Effector memory CD4-positive, alpha-beta T cell (primary cell): ENCODE measurements around the gene MMEL1.
"Not testable (repeated sequence)": the region's sequence is repeated elsewhere in the genome, so short reads cannot be mapped to it uniquely, and the experiment has no call there.

Experiments used
- DNase-seq, 3 donors: peaks; one replicate each; pipeline ENCODE4 v3.0.0-alpha.2; 2020
- H3K27ac ChIP-seq: 2 replicates; pipeline ENCODE4 v1.7.0; 2013; ENCODE audit warnings: mild to moderate bottlenecking, low read length, moderate library complexity; ENCODE audit not compliant: insufficient read depth, poor library complexity, severe bottlenecking
- H3K27me3 ChIP-seq: replicated peaks from 2 replicates; pipeline ENCODE4 v1.7.0; 2013; ENCODE audit warnings: mild to moderate bottlenecking, low read length; ENCODE audit not compliant: insufficient read depth, control insufficient read depth, poor library complexity, severe bottlenecking
- H3K36me3 ChIP-seq: 2 replicates; pipeline ENCODE4 v1.7.0; 2013; ENCODE audit warnings: mild to moderate bottlenecking, low read length, moderate library complexity; ENCODE audit not compliant: control insufficient read depth, insufficient read depth
- H3K4me1 ChIP-seq: 2 replicates; pipeline ENCODE4 v1.7.0; 2013; ENCODE audit warnings: low read length, mild to moderate bottlenecking; ENCODE audit not compliant: control insufficient read depth, insufficient read depth, poor library complexity, severe bottlenecking
- H3K4me3 ChIP-seq: 2 replicates; pipeline ENCODE4 v1.7.0; 2013; ENCODE audit warnings: low read length, low read depth, mild to moderate bottlenecking; ENCODE audit not compliant: insufficient read depth, poor library complexity, severe bottlenecking
- H3K9me3 ChIP-seq: 2 replicates; pipeline ENCODE4 v1.7.0; 2013; ENCODE audit warnings: mild to moderate bottlenecking, low read length, moderate library complexity; ENCODE audit not compliant: control insufficient read depth

Gene MMEL1

DNA sequence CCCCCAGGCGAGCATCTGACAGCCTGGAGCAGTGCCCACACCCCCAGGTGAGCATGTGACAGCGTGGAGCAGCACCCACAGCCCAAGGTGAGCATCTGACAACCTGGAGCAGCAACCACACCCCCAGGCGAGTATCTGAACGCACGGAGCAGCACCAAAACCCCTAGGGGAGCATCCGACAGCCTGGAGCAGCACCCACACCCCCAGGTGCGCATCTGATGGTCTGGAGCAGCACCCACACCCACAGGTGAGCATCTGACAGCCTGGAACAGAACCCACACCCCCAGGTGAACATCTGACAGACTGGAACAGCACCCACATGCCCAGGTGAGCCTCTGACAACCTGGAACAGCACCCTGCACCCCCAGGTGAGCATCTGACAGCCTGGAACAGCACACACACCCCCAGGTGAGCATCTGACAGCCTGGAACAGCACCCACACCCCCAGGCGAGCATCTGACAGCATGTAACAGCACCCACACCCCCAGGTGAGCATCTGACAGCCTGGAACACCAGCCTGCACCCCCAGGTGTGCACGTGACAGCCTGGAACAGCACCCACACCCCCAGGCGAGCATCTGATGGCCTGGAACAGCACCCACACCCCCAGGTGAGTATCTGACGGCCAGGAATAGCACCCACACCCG lies 20.2 kb upstream of the MMEL1 start:
- not testable (repeated sequence) for H3K4me1 ChIP-seq, H3K36me3 ChIP-seq, H3K27ac ChIP-seq, H3K9me3 ChIP-seq, H3K4me3 ChIP-seq
- H3K27me3 ChIP-seq, result peaks cover 31% of the 10 kb centered on the region
- DNase-seq, result peak in 1 of 3 donors; percentile 21

- not testable (repeated sequence) for H3K27ac ChIP-seq, H3K4me3 ChIP-seq, H3K36me3 ChIP-seq, H3K4me1 ChIP-seq, H3K9me3 ChIP-seq, DNase-seq
- H3K27me3 ChIP-seq, result peaks cover 31% of the 10 kb centered on the region
Measured at GRCh38 chr1:2652152-2652925, 19.5 kb upstream of the MMEL1 start.

- Histone ChIP-seq H3K27me3 (peaks cover 31% of the 10 kb centered on the region), H3K9me3 (peaks cover 8% of the 10 kb centered on the region), H3K27ac (no peak overlapping the region), H3K4me3 (no peak overlapping the region), H3K36me3 (no peaks in the 10 kb centered on the region), H3K4me1 (no peaks in the 10 kb centered on the region)
- no peak for DNase-seq
Measured at GRCh38 chr1:2650967-2651645, 18.3 kb upstream of the MMEL1 start.

DNA sequence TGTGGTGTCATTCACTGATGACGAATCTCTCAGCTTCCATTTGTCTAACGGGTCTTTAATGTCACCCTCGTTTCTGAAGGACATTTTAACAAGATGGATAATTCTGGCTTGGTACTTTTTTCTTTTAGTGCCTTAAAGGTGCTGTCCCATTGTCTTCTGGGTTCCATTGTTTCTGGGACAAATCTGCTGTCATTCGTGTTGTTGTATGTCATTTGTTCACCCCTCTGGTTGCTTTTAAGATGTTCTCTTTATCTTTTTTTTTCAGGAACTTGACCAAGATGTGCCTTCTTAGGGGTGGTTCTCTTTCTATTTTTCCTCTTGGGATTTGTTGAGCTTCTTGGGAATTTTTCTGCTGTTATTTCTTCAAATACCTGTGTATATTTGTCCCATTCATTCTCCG lies 14.0 kb upstream of the MMEL1 start:
- H3K4me3 ChIP-seq, result no peak overlapping the region
- DNase-seq, result no peak

DNA sequence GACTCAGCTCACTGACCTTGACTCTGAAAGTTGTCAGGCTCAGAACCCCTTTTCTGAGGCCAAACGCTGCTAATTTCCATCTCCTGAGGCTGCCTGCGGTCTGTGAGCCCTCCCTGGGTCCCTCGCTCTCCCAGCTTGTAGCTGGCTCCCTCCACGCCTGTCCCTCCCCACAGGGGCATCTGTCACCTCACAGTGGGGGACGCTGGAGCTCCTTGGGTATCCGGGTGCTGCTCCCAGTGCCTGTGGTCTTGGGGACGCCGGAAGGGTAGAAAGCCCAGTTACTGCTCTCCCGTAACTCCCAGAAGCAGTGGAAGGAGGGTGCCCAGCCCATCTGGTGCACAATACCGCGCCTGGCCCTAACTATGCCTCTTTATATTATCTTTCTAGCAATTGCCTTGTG lies 13.0 kb upstream of the MMEL1 start:
- H3K27ac ChIP-seq, result no peak overlapping the region
- no peak for DNase-seq
- H3K4me3 ChIP-seq, result no peak overlapping the region
- peaks cover 8% of the 10 kb centered on the region for H3K9me3 ChIP-seq
- H3K27me3 ChIP-seq, result peaks cover under 1% of the 10 kb centered on the region
- no peaks in the 10 kb centered on the region for H3K36me3 ChIP-seq
- H3K4me1 ChIP-seq, result peaks cover 24% of the 10 kb centered on the region

More for the DNA sequence above, 14.0 kb upstream of the MMEL1 start:
- no peaks in the 10 kb centered on the region for H3K36me3 ChIP-seq
- peaks cover 8% of the 10 kb centered on the region for H3K9me3 ChIP-seq
- H3K27ac ChIP-seq, result no peak overlapping the region
- peaks cover 17% of the 10 kb centered on the region for H3K4me1 ChIP-seq
- peaks cover 4% of the 10 kb centered on the region for H3K27me3 ChIP-seq

GRCh38 chr1:2645143-2645542 lies 12.3 kb upstream of the MMEL1 start:
- H3K4me1 ChIP-seq, result peaks cover 24% of the 10 kb centered on the region
- DNase-seq, result no peak
- no peaks in the 10 kb centered on the region for H3K27me3 ChIP-seq
- no peak overlapping the region for H3K4me3 ChIP-seq
- no peaks in the 10 kb centered on the region for H3K36me3 ChIP-seq
- no peak overlapping the region for H3K27ac ChIP-seq
- H3K9me3 ChIP-seq, result peaks cover 8% of the 10 kb centered on the region

DNA sequence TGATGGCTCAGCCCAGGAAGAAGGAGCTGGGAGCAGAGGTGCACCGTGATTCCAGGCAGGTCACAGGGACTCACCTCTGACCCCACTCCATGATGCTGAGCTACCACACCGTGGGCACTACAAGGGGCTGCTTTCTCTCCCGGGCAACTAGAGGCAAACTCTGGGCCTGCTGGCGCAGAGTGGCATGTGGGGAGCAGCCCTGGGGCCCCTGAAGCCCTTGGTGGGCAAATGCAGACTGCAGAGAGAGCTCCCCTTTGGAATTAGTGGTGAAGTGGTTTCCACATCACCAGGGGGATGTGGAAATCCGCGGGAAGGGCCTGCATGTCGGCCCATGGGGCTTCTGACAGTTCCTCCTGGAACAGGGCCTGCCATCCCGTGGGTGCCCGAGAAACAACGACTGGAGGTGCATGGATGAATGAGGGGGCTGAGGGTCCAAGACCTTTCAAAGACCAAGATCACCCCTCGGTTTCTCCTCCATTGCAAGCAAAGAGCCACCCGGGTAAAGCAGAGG lies 11.8 kb upstream of the MMEL1 start:
- H3K4me3 ChIP-seq, result no peak overlapping the region
- DNase-seq, result no peak

DNA sequence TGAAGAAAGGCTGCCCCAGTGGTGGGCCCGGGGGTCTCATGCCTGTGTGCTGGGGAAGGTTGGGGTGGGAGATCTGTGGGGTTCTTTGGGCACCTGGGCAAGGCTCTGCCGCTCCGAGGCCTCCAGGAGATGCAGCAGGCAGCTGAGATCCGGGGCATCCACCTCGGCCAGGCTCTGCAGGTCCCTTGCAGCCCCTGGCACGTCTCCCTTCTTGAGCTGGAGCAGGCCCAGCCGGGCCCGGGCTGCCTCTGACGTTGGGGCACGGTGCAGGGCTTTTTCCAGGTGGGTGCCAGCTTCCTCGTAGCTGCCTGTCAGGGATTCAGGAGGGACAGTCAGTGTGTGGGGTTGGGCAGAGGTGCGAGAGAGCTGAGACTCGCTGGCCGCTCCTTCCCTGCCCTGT lies 11.4 kb upstream of the MMEL1 start:
- H3K27me3 ChIP-seq, result no peaks in the 10 kb centered on the region
- H3K9me3 ChIP-seq, result peaks cover 8% of the 10 kb centered on the region
- no peak for DNase-seq
- no peak overlapping the region for H3K27ac ChIP-seq
- peaks cover 24% of the 10 kb centered on the region for H3K4me1 ChIP-seq
- no peak overlapping the region for H3K4me3 ChIP-seq
- H3K36me3 ChIP-seq, result no peaks in the 10 kb centered on the region

More for the DNA sequence above, 11.8 kb upstream of the MMEL1 start:
- no peaks in the 10 kb centered on the region for H3K36me3 ChIP-seq
- H3K9me3 ChIP-seq, result peaks cover 8% of the 10 kb centered on the region
- H3K27ac ChIP-seq, result no peak overlapping the region
- H3K4me1 ChIP-seq, result peaks cover 24% of the 10 kb centered on the region
- no peaks in the 10 kb centered on the region for H3K27me3 ChIP-seq

GRCh38 chr1:2643414-2644077 lies 10.7 kb upstream of the MMEL1 start:
- no peak for DNase-seq
- H3K27ac ChIP-seq, result peak overlapping the region; percentile 99
- peaks cover 8% of the 10 kb centered on the region for H3K9me3 ChIP-seq
- no peaks in the 10 kb centered on the region for H3K36me3 ChIP-seq
- H3K27me3 ChIP-seq, result no peaks in the 10 kb centered on the region
- peak overlapping the region; percentile 90 for H3K4me3 ChIP-seq
- peaks cover 24% of the 10 kb centered on the region for H3K4me1 ChIP-seq
